ENCODE measurements around the gene FLVCR2. TPM values are rescaled to one million over a fixed set of nuclear protein-coding genes. Genes with fewer than 3 reads are reported as not detected.

FLVCR2 gene
- total and polyA plus RNA-seq, 2 of the 13 experiments (the other 11 are each of a cell fraction or from before 2014, with no cell fraction given) = 9.9 to 10.5 TPM

GRCh38 chr14:75539561-75540478, 38.6 kb upstream of the FLVCR2 start (continued):
- TF ChIP-seq ZNF598 (CRISPR knock-in tag; IDR thresholded peaks at IDR 0.05; ENCODE audit: borderline replicate concordance) (no peak), FOXP1 (IDR thresholded peaks at IDR 0.05) (no peak), FOXP1 (CRISPR knock-in tag; IDR thresholded peaks at IDR 0.05) (no peak), ZNF883 (CRISPR knock-in tag; IDR thresholded peaks at IDR 0.05; ENCODE audit: not compliant biosample characterization) (no peak), MTF2 (CRISPR knock-in tag; IDR thresholded peaks at IDR 0.05; ENCODE audit: borderline replicate concordance) (no peak), MLX (CRISPR knock-in tag; IDR thresholded peaks at IDR 0.05) (no peak), LCORL (IDR thresholded peaks at IDR 0.05) (no peak), LCORL (CRISPR knock-in tag; IDR thresholded peaks at IDR 0.05) (no peak), ZNF678 (CRISPR knock-in tag; IDR thresholded peaks at IDR 0.05) (no peak), ZNF30 (CRISPR knock-in tag; IDR thresholded peaks at IDR 0.05) (no peak), ZNF260 (CRISPR knock-in tag; IDR thresholded peaks at IDR 0.05; ENCODE audit: borderline replicate concordance, low read depth) (no peak), ZBTB7A (CRISPR knock-in tag; IDR thresholded peaks at IDR 0.05) (no peak), MATR3 (CRISPR knock-in tag; IDR thresholded peaks at IDR 0.05) (no peak), ZFP36L1 (CRISPR knock-in tag; IDR thresholded peaks at IDR 0.05) (no peak), CBX2 (IDR thresholded peaks at IDR 0.05; ENCODE audit: low read depth, low read length) (no peak), CBX2 (CRISPR knock-in tag; IDR thresholded peaks at IDR 0.05; ENCODE audit: low read depth) (no peak), NR3C1 (CRISPR knock-in tag; IDR thresholded peaks at IDR 0.05) (no peak), ZNF737 (CRISPR knock-in tag; IDR thresholded peaks at IDR 0.05; ENCODE audit: borderline replicate concordance) (no peak)
- TF ChIP-seq, protein P1, sequence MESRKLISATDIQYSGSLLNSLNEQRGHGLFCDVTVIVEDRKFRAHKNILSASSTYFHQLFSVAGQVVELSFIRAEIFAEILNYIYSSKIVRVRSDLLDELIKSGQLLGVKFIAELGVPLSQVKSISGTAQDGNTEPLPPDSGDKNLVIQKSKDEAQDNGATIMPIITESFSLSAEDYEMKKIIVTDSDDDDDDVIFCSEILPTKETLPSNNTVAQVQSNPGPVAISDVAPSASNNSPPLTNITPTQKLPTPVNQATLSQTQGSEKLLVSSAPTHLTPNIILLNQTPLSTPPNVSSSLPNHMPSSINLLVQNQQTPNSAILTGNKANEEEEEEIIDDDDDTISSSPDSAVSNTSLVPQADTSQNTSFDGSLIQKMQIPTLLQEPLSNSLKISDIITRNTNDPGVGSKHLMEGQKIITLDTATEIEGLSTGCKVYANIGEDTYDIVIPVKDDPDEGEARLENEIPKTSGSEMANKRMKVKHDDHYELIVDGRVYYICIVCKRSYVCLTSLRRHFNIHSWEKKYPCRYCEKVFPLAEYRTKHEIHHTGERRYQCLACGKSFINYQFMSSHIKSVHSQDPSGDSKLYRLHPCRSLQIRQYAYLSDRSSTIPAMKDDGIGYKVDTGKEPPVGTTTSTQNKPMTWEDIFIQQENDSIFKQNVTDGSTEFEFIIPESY (CRISPR knock-in tag; IDR thresholded peaks at IDR 0.05) = no peak
- TF ChIP-seq, protein P2, sequence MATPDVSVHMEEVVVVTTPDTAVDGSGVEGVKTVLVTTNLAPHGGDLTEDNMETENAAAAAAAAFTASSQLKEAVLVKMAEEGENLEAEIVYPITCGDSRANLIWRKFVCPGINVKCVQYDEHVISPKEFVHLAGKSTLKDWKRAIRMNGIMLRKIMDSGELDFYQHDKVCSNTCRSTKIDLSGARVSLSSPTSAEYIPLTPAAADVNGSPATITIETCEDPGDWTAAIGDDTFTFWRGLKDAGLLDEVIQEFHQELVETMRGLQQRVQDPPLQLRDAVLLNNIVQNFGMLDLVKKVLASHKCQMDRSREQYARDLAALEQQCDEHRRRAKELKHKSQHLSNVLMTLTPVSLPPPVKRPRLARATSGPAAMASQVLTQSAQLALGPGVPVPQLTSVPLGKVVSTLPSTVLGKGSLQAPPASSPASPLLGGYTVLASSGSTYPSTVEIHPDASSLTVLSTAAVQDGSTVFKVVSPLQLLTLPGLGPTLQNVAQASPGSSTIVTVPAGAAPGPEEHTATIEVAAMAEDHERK (CRISPR knock-in tag; IDR thresholded peaks at IDR 0.05; ENCODE audit: low read depth) = no peak

Measured in HepG2 (cell line).